ENCODE data around the gene ATP8B1.
"Not testable (repeated sequence)": the region's sequence is repeated elsewhere in the genome, so short reads cannot be mapped to it uniquely, and the experiment has no call there.

ATP8B1 gene

GRCh38 chr18:57764995-57765394, 38.1 kb downstream of the ATP8B1 start:
- DNase-seq (ENCODE audit: low read depth in 2 of 2): no peak

GRCh38 chr18:57764087-57764486, 39.0 kb downstream of the ATP8B1 start:
- no peak for DNase-seq (ENCODE audit: low read depth in 2 of 2)

- DNase-seq (ENCODE audit: low read depth in 2 of 2): no peak
Measured at GRCh38 chr18:57762686-57763085, 40.4 kb downstream of the ATP8B1 start.

GRCh38 chr18:57759650-57760049, 43.5 kb downstream of the ATP8B1 start:
- DNase-seq (ENCODE audit: low read depth in 2 of 2): no peak

- DNase-seq (ENCODE audit: low read depth in 2 of 2): no peak
Measured at GRCh38 chr18:57755473-57756067, 47.5 kb downstream of the ATP8B1 start.

GRCh38 chr18:57754577-57755338, 48.4 kb downstream of the ATP8B1 start:
- DNase-seq (ENCODE audit: low read depth in 2 of 2): no peak

- DNase-seq (ENCODE audit: low read depth in 2 of 2): no peak
Measured at GRCh38 chr18:57753063-57753462, 50.1 kb downstream of the ATP8B1 start.

GRCh38 chr18:57749604-57749970, 53.5 kb downstream of the ATP8B1 start:
- DNase-seq (ENCODE audit: low read depth in 2 of 2): no peak

- DNase-seq (ENCODE audit: low read depth in 2 of 2): no peak
Measured at GRCh38 chr18:57748770-57749603, 54.1 kb downstream of the ATP8B1 start.

GRCh38 chr18:57747809-57748680, 55.1 kb downstream of the ATP8B1 start:
- no peak for DNase-seq (ENCODE audit: low read depth in 2 of 2)

GRCh38 chr18:57744211-57744694, 58.9 kb downstream of the ATP8B1 start:
- no peak for DNase-seq (ENCODE audit: low read depth in 2 of 2)

- DNase-seq (ENCODE audit: low read depth in 2 of 2): no peak
Measured at GRCh38 chr18:57743008-57743407, 60.1 kb downstream of the ATP8B1 start.

GRCh38 chr18:57741273-57741672, 61.8 kb downstream of the ATP8B1 start:
- no peak for DNase-seq (ENCODE audit: low read depth in 2 of 2)

- DNase-seq (ENCODE audit: low read depth in 2 of 2): no peak
Measured at GRCh38 chr18:57738078-57738477, 65.0 kb downstream of the ATP8B1 start.

GRCh38 chr18:57737400-57738060, 65.6 kb downstream of the ATP8B1 start:
- DNase-seq (ENCODE audit: low read depth in 2 of 2): no peak

- not testable (repeated sequence) for DNase-seq (ENCODE audit: low read depth in 2 of 2)
Measured at GRCh38 chr18:57735042-57735441, 68.1 kb downstream of the ATP8B1 start.

GRCh38 chr18:57733861-57734260, 69.3 kb downstream of the ATP8B1 start:
- no peak for DNase-seq (ENCODE audit: low read depth in 2 of 2)

- no peak for DNase-seq (ENCODE audit: low read depth in 2 of 2)
Measured at GRCh38 chr18:57730146-57730545, 73.0 kb downstream of the ATP8B1 start.

- DNase-seq (ENCODE audit: low read depth in 2 of 2): no peak
Measured at GRCh38 chr18:57728941-57729511, 74.1 kb downstream of the ATP8B1 start.

GRCh38 chr18:57727952-57728807, 74.9 kb downstream of the ATP8B1 start:
- no peak for DNase-seq (ENCODE audit: low read depth in 2 of 2)
